HG03108 (cell line): ENCODE measurements around the gene ACSS2.

Source experiments
- ATAC-seq: cut with Tn5 transposase; IDR thresholded peaks from one replicate; pipeline ENCODE4 v1.9.1; 2021; ENCODE audit warnings: moderate library complexity; ENCODE audit not compliant: unreplicated experiment

The ACSS2 gene

DNA sequence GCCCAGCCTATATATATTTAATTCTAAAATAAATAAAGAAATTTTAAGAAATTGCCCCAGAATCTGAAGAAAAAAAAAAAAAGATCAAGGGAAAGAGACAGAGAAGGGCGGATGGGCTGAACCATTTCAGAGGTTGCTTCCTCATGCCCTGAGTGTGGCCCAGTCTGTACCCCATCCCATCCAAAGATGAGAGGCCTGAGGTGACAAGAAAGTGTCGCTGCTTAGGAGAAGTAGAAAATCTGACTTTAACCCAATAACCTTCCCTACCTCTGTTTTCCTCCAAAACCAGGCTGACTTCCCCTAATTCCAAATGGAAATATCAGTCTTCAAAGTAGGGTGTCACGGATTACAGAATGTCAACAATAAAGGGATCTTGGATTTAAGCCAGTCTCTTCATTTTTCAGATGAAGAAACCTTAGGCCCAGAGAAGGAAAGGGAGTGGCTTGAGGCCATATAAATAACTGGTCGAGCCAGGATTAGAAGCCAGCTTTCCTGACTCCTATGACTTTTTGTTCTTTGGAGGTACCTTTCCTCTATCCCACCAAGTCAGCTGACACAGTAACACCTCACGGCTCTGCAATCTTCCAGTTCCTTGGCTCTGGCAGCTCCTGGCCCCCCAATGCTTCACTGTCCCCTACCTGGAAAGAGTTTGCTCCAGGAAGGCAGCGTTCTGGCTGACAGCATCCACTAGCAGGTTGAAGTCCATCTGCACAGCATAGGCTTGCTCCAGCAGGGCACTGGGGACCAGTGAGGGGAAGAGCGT lies 69.1 kb downstream of the ACSS2 start:
- no peak for ATAC-seq

GRCh38 chr20:34946661-34947060 lies 70.2 kb downstream of the ACSS2 start:
- ATAC-seq: no peak

DNA sequence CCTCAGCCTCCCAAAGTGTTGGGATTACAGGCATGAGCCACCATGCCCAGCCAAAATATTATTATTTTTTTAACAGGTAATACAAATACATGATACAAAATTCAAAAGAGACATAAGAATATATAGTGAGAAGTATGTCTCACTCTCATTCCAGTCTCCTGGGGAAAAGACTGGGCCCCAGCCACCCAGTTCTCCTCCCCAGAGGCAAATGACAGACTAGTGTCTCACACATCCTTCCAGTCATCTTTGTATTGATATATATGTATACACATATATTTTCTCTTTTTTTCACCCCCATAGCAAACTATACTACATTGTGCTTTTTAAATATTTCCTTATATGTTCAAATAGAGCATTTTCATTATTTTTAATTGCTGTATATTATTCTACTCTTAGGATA lies 70.9 kb downstream of the ACSS2 start:
- ATAC-seq: no peak

DNA sequence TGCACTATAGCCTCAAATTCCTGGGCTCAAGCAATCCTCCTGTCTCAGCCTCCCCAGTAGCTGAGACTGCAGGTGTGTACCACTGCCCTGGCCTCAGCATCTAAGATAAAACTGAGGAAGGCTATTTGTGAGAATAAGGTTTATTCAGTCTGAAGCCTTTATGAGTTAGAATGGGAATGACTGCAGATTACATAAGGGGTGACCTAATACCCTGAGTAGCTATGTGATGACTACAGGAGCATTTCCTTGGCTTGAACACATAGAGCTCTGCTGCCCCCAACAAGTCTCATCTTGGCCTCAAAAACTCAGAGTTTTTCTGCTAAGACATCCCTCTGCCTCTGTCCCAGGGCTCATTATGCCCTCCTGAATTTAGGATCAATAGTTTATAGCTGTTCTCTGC lies 71.6 kb downstream of the ACSS2 start:
- no peak for ATAC-seq

GRCh38 chr20:34949120-34949519 lies 72.7 kb downstream of the ACSS2 start:
- no peak for ATAC-seq

DNA sequence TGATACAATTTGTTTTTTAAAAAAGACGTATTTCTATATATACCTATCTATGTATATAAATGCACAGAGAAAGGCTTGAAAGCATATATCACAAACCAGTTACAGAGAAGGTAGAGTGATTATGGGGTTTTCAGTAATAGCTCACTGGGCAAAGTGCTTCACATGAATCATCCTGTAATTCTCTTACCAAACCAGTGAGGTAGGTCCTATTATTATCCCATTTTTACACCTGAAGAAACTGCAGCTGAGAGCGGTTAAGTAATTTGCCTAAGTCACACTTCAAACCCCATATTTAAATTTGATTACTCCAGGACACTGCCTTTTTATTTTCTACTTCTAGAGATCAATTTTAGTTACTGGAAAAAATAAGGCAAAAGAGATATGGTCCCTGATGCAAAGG lies 74.8 kb downstream of the ACSS2 start:
- ATAC-seq: no peak

- no peak for ATAC-seq
These were observed 75.2 kb downstream of the ACSS2 start for GRCh38 chr20:34951652-34952051.

- ATAC-seq: no peak
These were observed 76.3 kb downstream of the ACSS2 start for GRCh38 chr20:34952671-34953070.

DNA sequence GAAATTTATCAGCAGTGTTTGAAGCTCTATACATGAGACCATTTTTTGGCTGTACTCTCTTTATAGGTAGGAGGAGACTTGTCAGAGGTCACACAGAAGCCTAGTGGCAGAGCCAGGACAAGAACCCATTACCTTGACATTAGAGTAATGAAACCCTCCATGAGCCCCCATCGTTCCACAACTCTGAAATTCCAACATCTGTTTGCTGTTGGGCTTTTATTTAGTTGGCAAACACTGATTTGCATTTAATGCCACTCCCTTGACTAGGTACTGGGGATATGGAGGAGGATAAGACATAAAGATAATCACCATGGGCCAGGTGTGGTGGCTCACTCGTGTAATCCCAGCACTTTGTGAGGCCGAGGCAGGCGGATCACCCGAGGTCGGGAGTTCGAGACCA lies 77.5 kb downstream of the ACSS2 start:
- ATAC-seq: no peak

GRCh38 chr20:34954904-34955230 lies 78.5 kb downstream of the ACSS2 start:
- ATAC-seq: no peak

DNA sequence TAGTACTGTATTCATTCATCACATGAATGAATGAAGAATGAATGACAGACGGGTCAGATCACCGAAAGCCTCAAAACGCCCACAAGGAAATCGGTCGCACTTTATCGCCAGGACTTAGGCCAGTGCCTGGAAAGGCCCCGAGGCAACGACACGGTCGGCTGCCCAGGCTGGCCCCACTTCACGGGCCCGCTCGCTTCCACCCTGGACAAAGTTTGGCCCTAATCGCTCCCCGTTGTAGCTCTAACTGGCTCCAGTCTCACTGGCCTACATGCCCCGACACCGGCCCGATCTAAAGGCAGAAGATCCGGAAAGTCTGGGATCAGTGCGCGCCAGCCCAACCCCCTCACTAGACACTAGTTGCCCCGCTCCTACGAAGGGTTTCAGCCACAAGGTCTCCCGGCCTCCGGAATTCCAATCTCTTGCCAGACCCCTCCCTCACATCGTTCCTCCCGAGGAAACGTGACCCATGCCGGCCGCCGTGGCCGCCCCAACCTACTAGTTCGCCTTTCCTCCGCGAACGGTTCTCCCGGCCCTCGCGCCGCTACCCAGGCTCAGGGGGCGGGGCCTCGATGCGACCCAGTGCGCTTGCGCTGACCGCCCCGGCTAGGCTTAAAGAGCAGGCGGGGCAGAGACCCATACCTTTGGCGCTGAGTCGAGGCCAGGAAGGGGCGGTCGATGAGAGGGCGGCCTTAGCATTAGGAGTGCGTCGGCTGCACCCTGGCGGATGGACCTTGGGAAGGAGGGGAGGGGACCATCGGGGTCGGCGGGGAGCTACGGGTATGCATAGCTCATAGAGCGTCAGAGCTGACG lies 79.0 kb downstream of the ACSS2 start, which contains the start of the genes GSS and MYH7B:
Gene GSS (minus strand): TSS at position 576 of the 810 bp plus-strand sequence. CDS start 3,954 bp downstream, outside the sequence.
Gene MYH7B (plus strand): TSS at position 638 of the 810 bp plus-strand sequence. CDS start 22,138 bp downstream, outside the sequence.
- peak; percentile 78 for ATAC-seq

- ATAC-seq: no peak
These were observed 79.6 kb downstream of the ACSS2 start for GRCh38 chr20:34956041-34956458.

GRCh38 chr20:34956751-34957472 lies 80.5 kb downstream of the ACSS2 start:
- no peak for ATAC-seq

DNA sequence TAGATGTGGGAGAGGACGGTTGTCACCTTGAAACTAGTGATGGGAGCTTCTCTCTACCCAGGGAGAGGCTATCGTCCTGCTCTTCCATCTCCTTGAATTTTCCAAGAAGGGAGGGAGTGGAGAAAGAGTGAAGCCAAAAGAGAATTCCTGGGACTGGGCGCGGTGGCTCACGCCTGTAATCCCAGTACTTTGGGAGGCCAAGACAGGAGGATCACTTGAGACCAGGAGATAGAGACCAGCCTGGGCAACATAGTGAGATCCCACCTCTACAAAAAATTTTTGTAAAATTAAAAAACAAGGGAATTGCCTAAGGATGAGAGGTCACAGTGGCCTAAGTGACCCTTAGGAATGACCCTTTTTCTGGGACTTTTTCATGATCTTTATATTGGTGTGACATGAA lies 88.1 kb downstream of the ACSS2 start:
- no peak for ATAC-seq

DNA sequence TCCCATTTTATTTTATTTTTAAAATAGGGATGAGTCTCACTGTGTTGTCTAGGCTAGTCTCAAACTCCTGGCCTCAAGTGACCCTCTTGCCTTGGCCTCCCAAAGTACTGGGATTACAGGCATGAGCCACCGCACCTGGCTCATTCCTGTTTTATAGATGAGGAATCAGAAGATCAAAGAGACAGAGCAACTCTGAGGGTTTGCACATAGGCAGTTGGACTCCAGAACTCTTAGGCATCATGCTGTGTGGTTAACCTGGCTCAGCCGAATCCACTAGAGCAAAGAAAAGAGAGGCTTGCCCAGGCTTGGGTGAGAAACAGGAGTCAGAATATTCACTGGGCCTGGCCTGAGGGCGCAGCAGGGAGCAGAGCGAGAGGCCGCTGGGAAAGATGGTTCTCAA lies 88.6 kb downstream of the ACSS2 start:
- ATAC-seq: no peak

DNA sequence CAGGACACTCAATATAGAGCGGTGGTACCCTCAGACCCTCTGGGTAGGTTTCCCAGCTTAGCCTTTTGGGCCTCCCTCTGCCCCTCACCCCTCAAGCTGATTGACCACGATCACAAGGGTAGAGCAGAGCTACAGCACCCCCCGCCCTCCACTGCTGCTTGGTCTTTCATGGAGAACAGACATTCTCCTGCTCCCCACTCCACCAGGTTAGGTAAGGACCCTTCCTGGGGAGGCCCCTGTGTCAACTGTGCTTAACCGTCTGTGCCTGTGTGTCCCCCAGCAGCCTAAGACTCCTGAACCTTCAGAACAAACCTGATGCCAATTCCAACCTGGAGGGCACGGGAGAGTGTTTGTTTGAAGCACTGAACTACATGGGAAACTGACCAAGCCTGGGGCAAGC lies 91.0 kb downstream of the ACSS2 start:
- ATAC-seq: no peak

DNA sequence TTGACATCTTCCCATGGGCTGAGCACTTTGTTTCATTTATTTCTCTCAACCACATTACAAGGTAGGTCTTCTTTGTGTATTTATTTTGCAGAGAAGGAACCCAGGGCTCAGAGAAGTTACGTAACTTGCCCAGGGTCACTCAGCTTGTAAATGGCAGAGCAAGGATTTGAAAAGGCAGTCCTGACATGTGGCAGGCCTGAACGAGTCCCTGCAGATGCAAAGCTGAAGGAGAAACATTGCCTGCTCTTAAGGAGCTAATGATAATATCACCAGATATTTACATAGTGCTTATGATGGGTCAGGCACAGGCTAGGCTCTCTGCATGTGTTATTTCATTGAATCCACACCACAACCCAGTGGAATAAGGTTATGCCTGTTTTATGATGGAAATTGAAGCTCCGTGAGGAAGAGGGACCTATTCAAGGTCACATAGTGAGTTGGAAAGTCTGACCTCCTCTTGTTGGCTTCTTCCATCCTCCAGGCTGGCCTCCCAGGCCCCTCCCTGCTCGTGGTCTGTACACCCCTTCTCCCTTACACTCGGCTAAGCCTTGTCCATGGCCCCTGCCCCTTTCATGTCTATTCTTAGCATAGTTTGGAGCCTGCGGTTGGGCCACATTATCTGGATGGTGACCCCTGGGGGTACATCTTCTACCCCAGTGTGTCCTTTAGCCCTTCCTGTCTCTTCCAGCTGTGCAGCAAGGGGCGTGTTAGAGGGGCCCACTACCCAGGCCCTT lies 91.8 kb downstream of the ACSS2 start:
- ATAC-seq: no peak

DNA sequence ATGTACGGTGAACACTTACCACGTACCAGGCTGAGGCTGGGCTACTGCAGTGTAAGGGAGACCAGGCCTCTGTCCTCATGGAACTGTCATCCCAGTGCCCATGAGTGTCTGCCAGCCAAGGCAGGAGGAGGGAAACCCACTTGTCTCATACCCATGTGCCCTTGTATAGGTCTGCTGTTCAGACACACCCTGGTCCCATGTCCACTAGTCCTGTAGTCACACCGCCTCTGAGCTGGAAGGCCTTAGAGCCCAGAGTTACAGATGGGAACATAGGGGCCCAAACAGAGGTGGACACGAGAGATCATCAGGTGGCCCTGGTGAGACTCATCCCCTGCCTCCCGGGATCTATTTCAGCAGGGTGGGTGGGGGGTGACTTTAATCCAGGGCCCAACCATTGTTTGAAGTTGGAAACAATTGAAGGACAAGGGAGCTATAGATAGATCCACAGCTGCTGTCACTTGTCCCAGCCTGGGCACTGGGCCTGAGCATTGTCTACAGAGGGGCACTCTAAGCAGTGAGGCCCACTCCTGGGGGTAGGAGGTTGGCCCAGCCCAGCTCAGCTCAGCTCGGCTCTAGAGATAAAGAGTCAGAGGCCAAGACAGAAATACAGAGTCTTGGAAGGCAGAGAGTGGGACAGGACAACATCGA lies 93.9 kb downstream of the ACSS2 start:
- no peak for ATAC-seq

- ATAC-seq: no peak
These were observed 94.6 kb downstream of the ACSS2 start for GRCh38 chr20:34970846-34971560.
